Measurements from ENCODE around the gene CEACAM7.

DNA sequence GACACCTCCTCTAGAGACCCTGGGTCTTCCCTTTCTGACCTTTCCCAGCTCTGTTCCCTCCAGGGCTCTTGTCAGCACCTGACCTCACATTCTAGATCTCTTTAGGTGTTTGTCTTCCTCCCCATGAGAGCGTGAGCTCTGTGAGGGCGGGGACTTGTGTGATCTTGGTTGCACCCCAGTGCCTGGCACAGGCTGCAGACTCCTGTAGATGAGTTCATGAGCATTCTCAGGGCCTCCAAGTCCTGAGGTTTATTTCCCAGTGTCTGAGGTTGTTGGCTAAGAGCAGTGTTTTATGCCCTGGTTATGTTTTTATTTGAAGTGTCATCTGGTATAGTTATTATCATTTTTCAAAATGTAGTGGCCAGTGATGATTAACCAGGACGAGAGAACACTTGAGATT lies 61.8 kb downstream of the CEACAM7 start:
- TF ChIP-seq POLR2A (IDR thresholded peaks at IDR 0.05), result no peak
- TF ChIP-seq CTCF (IDR thresholded peaks at IDR 0.05), result no peak
